T-cell (primary cell): ENCODE measurements around the gene C11orf58. TPM values are rescaled to one million over a fixed set of nuclear protein-coding genes. Genes with fewer than 3 reads are reported as not detected.

Experiments used
- ATAC-seq, 4 experiments: fragments of 200-7000 bp in 3 of 4; fragments of 150-1000 bp in 1 of 4; cut with Tn5 transposase; replicated peaks in 1 of 4; 1 replicate in 3 of 4; 2 replicates in 1 of 4; pipeline ENCODE4 v1.10.0; 2021; ENCODE audit warnings: moderate library complexity in 3 of 4, mild to moderate bottlenecking in 2 of 4, moderate number of reproducible peaks in 1 of 4
- CTCF ChIA-PET, 2 donors: fragments of 300-600 bp; sonication (Branson Sonifier 250); formaldehyde crosslinking; loops; one replicate each; lab custom pipeline; 2022; ENCODE audit warnings: antibody characterized with exemption in 2 of 2; lab: Charles Lee
- POLR2A ChIA-PET, 2 donors: fragments of 300-600 bp; sonication (Branson Sonifier 250); formaldehyde crosslinking; loops; one replicate each; lab custom pipeline; 2022; ENCODE audit warnings: antibody characterized with exemption in 2 of 2; lab: Charles Lee
- DNase-seq, 35 experiments: peaks; one replicate each; pipeline versions ENCODE4 v3.0.0 to v3.0.0-alpha.2; 2013 to 2023
- H3K27ac ChIP-seq: one replicate; pipeline ENCODE4 v1.5.1; 2013; ENCODE audit warnings: low read length
- H3K27me3 ChIP-seq, 2 experiments: replicated peaks in 1 of 2; 1 replicate in 1 of 2; 2 replicates in 1 of 2; pipeline versions ENCODE4 v1.6.1 to v1.7.0; 2013; ENCODE audit warnings: low read length in 1 of 2, mixed read lengths in 1 of 2; ENCODE audit not compliant: control insufficient read depth in 2 of 2, insufficient read depth in 2 of 2; ENCODE audit errors: extremely low read depth in 1 of 2
- H3K36me3 ChIP-seq, 2 donors: 1 replicate in 1 of 2; 2 replicates in 1 of 2; pipeline versions ENCODE4 v1.6.1 to v1.7.0; 2013; ENCODE audit warnings: low read length in 1 of 2; ENCODE audit not compliant: control insufficient read depth in 2 of 2, insufficient read depth in 1 of 2; ENCODE audit errors: extremely low read depth in 1 of 2
- H3K4me1 ChIP-seq, 2 experiments: 1 replicate in 1 of 2; 2 replicates in 1 of 2; pipeline versions ENCODE4 v1.6.1 to v1.7.0; 2013; ENCODE audit warnings: low read length in 2 of 2, mixed read lengths in 1 of 2; ENCODE audit not compliant: insufficient read depth in 2 of 2, control insufficient read depth in 1 of 2; ENCODE audit errors: extremely low read depth in 1 of 2
- H3K4me3 ChIP-seq, 2 donors: 1 replicate in 1 of 2; 2 replicates in 1 of 2; pipeline versions ENCODE4 v1.5.1 to v1.7.0; 2013; ENCODE audit warnings: mild to moderate bottlenecking in 2 of 2, low read length in 1 of 2, moderate library complexity in 1 of 2; ENCODE audit not compliant: control insufficient read depth in 1 of 2; ENCODE audit errors: extremely low read depth in 1 of 2
- H3K9me3 ChIP-seq: 2 replicates; pipeline ENCODE4 v1.7.0; 2013
- H3K27ac Mint-ChIP-seq, 2 donors: one replicate each; pipeline ENCODE4 v1.8.0; 2020 to 2021; ENCODE audit warnings: mild to moderate bottlenecking in 2 of 2, mixed read lengths in 2 of 2
- H3K27me3 Mint-ChIP-seq, 2 donors: one replicate each; pipeline ENCODE4 v1.8.0; 2021 to 2022; ENCODE audit warnings: mixed read lengths in 2 of 2
- H3K36me3 Mint-ChIP-seq: one replicate; pipeline ENCODE4 v1.8.0; 2021; ENCODE audit warnings: mixed read lengths
- H3K4me1 Mint-ChIP-seq, 3 donors: one replicate each; pipeline ENCODE4 v1.8.0; 2020 to 2022; ENCODE audit warnings: mixed read lengths in 3 of 3, mild to moderate bottlenecking in 1 of 3
- H3K4me3 Mint-ChIP-seq, 3 donors: one replicate each; pipeline ENCODE4 v1.8.0; 2020 to 2022; ENCODE audit warnings: mild to moderate bottlenecking in 3 of 3, mixed read lengths in 3 of 3, moderate library complexity in 3 of 3
- H3K9me3 Mint-ChIP-seq, 3 donors: one replicate each; pipeline ENCODE4 v1.8.0; 2020 to 2022; ENCODE audit warnings: mixed read lengths in 3 of 3
- WGBS: methylation state at CpG from one replicate; pipeline ENCODE4 v1.1.5; 2013; ENCODE audit warnings: missing lambda C conversion rate; ENCODE audit not compliant: insufficient coverage; 5-methylcytosine and 5-hydroxymethylcytosine counted together
- total RNA-seq, 35 experiments: library from RNA in 6 of 35; stranded (reverse) in 6 of 35; fragments of 120-200 nt in 1 of 35; gene quantifications; one replicate each; pipeline versions ENCODE4 v1.2.1 to v1.2.4 and lab custom pipeline; 2013 to 2026

The C11orf58 gene
- total RNA-seq, 5 donors from 2014 or later (not counting 1 experiment from before 2014, with no cell fraction given) = 120 to 145 (median 133) TPM

DNA sequence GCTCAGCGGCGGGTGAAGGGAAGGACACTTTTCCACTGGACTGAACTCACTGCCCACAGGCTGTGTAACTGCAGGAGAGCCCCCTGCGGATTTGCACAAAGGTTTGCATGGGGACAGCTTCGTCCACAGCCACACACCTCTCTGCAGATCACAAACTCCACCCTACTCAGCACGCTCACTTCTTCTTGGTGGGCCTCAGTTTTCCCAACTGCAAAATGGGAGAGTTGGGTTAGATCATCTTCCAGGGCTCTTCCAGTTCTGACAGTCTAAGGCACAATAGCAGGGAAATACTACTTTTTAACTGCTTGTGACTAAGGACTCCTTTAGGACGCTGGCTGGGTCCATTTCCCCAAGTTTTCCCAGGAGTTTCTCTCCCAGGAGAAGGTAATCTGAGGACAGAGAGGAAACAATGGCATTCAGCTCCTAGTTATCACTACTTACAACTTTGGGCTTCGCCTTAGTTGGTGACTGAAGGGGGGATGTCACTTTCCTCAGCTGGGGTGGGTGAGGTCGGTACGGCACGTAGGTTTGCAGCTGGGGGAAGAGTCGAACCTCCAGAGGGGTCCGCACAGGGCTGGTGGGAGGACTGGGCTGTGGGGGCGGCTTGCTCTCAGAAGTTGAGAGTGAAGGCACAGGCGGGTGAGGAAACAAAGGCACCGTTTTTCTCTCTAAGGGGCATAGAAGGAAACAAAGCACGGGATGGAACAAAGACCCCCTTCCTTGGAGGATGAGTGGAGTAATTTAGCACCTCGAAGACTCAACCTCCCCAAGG lies 55.8 kb downstream of the C11orf58 start:
- CTCF ChIA-PET = interaction anchor here in 1 of 2 donors (0.5 kb wide), 1 partner anchor 26 kb away, joined by 3 read pairs; no protein-coding TSS in a partner anchor
- no peaks in the 10 kb centered on the region for H3K36me3 ChIP-seq
- Mint-ChIP-seq H3K9me3 (no peaks in the 10 kb centered on the region), H3K4me3 (no peak overlapping the region), H3K27me3 (no peaks in the 10 kb centered on the region), H3K27ac (no peak overlapping the region), H3K36me3 (no peaks in the 10 kb centered on the region), H3K4me1 (peaks cover 0 to 9% (median 9%) of the 10 kb centered on the region in 3 donors)
- POLR2A ChIA-PET = no interaction called here
- H3K4me3 ChIP-seq = no peak overlapping the region
- no peaks in the 10 kb centered on the region for H3K9me3 ChIP-seq
- no peaks in the 10 kb centered on the region for H3K4me1 ChIP-seq
- H3K27ac ChIP-seq = no peak overlapping the region
- no peak for ATAC-seq
- WGBS = 87% methylated on average over 7 of the region's 17 CpGs
- H3K27me3 ChIP-seq = no peaks in the 10 kb centered on the region
- DNase-seq = no peak

DNA sequence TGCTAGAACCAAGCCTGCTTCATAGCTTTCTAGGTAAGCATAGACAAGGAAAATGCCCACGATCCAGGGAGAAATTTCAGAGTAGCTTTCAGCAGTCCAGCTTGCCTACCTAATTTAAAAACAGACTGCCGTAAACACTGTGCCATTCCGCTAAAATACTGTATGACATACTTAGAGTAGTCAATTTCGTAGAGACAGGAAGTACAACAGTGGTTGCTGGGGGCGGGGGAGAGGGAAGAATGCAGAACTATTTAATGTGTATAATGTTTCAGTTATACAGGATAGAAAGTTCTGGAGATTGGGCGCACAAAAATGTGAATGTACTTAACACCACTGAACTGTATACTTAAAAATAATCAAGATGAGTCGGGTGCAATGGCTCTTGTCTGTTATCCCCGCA lies 56.7 kb downstream of the C11orf58 start:
- ChIA-PET POLR2A (no interaction called here), CTCF (no interaction called here)
- H3K27me3 ChIP-seq = no peaks in the 10 kb centered on the region
- Mint-ChIP-seq H3K4me3 (peak overlapping the region in 1 of 3 donors; percentile 0), H3K9me3 (no peaks in the 10 kb centered on the region), H3K4me1 (peaks cover 0 to 13% (median 9%) of the 10 kb centered on the region in 3 donors), H3K27ac (peak overlapping the region; percentile 75 to 79), H3K36me3 (no peaks in the 10 kb centered on the region), H3K27me3 (no peaks in the 10 kb centered on the region)
- H3K9me3 ChIP-seq = no peaks in the 10 kb centered on the region
- H3K36me3 ChIP-seq = no peaks in the 10 kb centered on the region
- H3K4me3 ChIP-seq = no peak overlapping the region
- peak overlapping the region; percentile 15 for H3K27ac ChIP-seq
- H3K4me1 ChIP-seq = peaks cover 0 to under 1% of the 10 kb centered on the region in 2 experiments
- WGBS = 40% methylated on average over 1 of the region's 8 CpGs
- DNase-seq = peak in 2 of 35 experiments; percentile 11 to 27
- peak in 1 of 4 experiments; percentile 46 for ATAC-seq

DNA sequence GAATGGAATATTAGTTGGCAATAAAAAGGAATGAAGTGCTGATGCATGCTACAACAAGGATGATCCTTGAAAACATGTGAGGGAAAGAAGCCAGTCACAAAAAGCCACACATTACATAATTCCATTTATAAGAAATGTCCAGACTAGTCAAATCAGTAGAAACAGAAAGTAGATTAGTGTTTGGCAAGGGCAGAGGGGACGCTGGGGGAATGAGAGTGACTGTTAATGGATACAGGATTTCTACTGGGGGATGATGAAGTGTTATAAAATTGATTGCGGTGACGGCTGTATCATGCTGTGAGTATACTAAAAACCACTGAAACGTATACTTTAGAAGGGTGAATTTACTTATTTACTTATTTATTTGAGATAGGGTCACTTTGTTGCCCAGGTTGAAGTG lies 57.9 kb downstream of the C11orf58 start:
- H3K27me3 Mint-ChIP-seq = no peaks in the 10 kb centered on the region
- Histone ChIP-seq H3K4me1 (peaks cover 0 to 7% of the 10 kb centered on the region in 2 experiments), H3K4me3 (no peak overlapping the region), H3K27ac (no peak overlapping the region), H3K9me3 (no peaks in the 10 kb centered on the region), H3K36me3 (no peaks in the 10 kb centered on the region), H3K27me3 (no peaks in the 10 kb centered on the region)
- DNase-seq (no peak), ATAC-seq (no peak)
- peaks cover 0 to 13% (median 9%) of the 10 kb centered on the region in 3 donors for H3K4me1 Mint-ChIP-seq
- H3K36me3 Mint-ChIP-seq = no peaks in the 10 kb centered on the region
- ChIA-PET POLR2A (no interaction called here), CTCF (interaction anchor here in 1 of 2 donors (0.8 kb wide), 1 partner anchor 27 kb away, joined by 4 read pairs; no protein-coding TSS in a partner anchor)
- H3K4me3 Mint-ChIP-seq = no peak overlapping the region
- no peaks in the 10 kb centered on the region for H3K9me3 Mint-ChIP-seq
- 94% methylated on average over 2 of the region's 4 CpGs for WGBS
- no peak overlapping the region for H3K27ac Mint-ChIP-seq

DNA sequence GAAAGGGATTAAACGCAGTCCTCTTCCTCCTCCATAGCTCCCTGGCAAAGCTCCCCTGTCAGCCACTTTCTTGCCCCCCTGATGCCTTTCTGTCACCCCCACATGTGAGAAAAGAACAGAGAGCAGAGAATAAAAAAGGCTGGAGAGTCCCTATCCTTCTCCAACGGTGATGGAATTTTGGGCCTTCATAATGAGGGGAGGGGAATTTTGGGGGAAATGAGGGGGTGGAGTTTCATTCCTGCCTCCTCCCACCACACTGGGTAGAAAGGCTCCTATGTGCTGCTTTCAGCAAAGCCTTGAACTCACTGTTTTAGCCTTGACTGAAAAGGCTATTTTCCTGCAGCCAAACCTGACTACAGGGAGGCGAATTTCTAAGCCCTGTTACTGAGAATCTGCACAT lies 59.3 kb downstream of the C11orf58 start:
- Mint-ChIP-seq H3K4me3 (no peak overlapping the region), H3K9me3 (no peaks in the 10 kb centered on the region), H3K27me3 (no peaks in the 10 kb centered on the region), H3K27ac (no peak overlapping the region), H3K4me1 (peaks cover 0 to 10% (median 9%) of the 10 kb centered on the region in 3 donors), H3K36me3 (no peaks in the 10 kb centered on the region)
- ChIA-PET POLR2A (no interaction called here), CTCF (interaction anchor here in 1 of 2 donors (0.9 kb wide), 1 partner anchor 13 kb away, joined by 3 read pairs; no protein-coding TSS in a partner anchor)
- Histone ChIP-seq H3K36me3 (no peaks in the 10 kb centered on the region), H3K4me1 (peaks cover 0 to 7% of the 10 kb centered on the region in 2 experiments), H3K9me3 (no peaks in the 10 kb centered on the region), H3K27ac (no peak overlapping the region), H3K27me3 (no peaks in the 10 kb centered on the region), H3K4me3 (no peak overlapping the region)
- DNase-seq (no peak), ATAC-seq (no peak)
- 69% methylated on average over 1 of the region's 3 CpGs for WGBS

- Histone ChIP-seq H3K27ac (no peak overlapping the region), H3K27me3 (no peaks in the 10 kb centered on the region), H3K4me3 (no peak overlapping the region), H3K36me3 (no peaks in the 10 kb centered on the region), H3K4me1 (peaks cover 0 to 8% of the 10 kb centered on the region in 2 experiments), H3K9me3 (no peaks in the 10 kb centered on the region)
- CTCF ChIA-PET = interaction anchor here in 1 of 2 donors (0.6 to 0.7 kb wide), 2 partner anchors 12 to 13 kb away, joined by 3 read pairs; no protein-coding TSS in a partner anchor
- Mint-ChIP-seq H3K4me3 (no peak overlapping the region), H3K27ac (no peak overlapping the region), H3K4me1 (peaks cover 0 to 15% (median 9%) of the 10 kb centered on the region in 3 donors), H3K27me3 (no peaks in the 10 kb centered on the region), H3K36me3 (no peaks in the 10 kb centered on the region), H3K9me3 (no peaks in the 10 kb centered on the region)
- DNase-seq (no peak), ATAC-seq (no peak)
- POLR2A ChIA-PET = no interaction called here
- WGBS = no CpG with 5 or more reads among the region's 1 CpG
Measured at GRCh38 chr11:16799221-16799620, 60.8 kb downstream of the C11orf58 start.

- Mint-ChIP-seq H3K4me1 (peaks cover 0 to 15% (median 6%) of the 10 kb centered on the region in 3 donors), H3K9me3 (no peaks in the 10 kb centered on the region), H3K36me3 (no peaks in the 10 kb centered on the region), H3K27ac (peak overlapping the region in 1 of 2 donors; percentile 52), H3K27me3 (no peaks in the 10 kb centered on the region), H3K4me3 (no peak overlapping the region)
- Histone ChIP-seq H3K9me3 (no peaks in the 10 kb centered on the region), H3K27ac (no peak overlapping the region), H3K27me3 (no peaks in the 10 kb centered on the region), H3K36me3 (no peaks in the 10 kb centered on the region), H3K4me1 (peaks cover 0 to 9% of the 10 kb centered on the region in 2 experiments), H3K4me3 (no peak overlapping the region)
- DNase-seq = no peak
- POLR2A ChIA-PET = no interaction called here
- no peak for ATAC-seq
- CTCF ChIA-PET = no interaction called here
Measured at GRCh38 chr11:16799890-16800289, 61.4 kb downstream of the C11orf58 start.
